T47D (cell line): Measurements from ENCODE around the gene TNXB.
"Not testable (repeated sequence)": the region's sequence is repeated elsewhere in the genome, so short reads cannot be mapped to it uniquely, and the experiment has no call there.

Source experiments
- DNase-seq, 2 experiments: peaks; one replicate each; pipeline versions ENCODE4 v3.0.0 to v3.0.0-alpha.2; 2011 to 2012; ENCODE audit warnings: low read depth in 1 of 2, low spot score in 1 of 2
- JUND ChIP-seq: IDR thresholded peaks from 2 replicates; pipeline ENCODE4 v1.6.1; 2012; ENCODE audit warnings: low read depth
- in situ Hi-C: cut with HindIII; loops from 2 replicates; pipeline ENCODE4 v1.10.0; 2016; ENCODE audit warnings: low sequenced_read_pairs, low pct_unique_long_range_greater_than_20kb

Gene TNXB

GRCh38 chr6:32047855-32048766 is 61.0 kb downstream of the TNXB start:
- peak; percentile 56 to 75 for DNase-seq
- in situ Hi-C loops = no loop called here
- no peak for TF ChIP-seq JUND

DNA sequence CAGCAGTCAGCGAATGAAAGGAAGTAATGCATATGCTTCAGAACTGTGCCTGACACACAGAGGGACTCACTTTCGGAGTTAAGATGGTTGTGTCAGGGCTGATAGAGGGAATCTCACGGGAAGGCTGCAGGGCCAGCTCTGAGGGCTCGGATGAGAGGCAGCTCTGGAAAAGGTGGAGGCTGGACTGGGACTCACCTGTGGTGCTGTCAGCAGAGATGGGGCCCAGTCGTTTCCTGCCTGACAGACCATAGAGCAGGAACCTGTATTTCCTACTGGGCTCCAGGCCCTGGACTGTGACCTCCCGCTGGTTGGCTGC is 61.6 kb downstream of the TNXB start:
- no peak for TF ChIP-seq JUND
- no peak for DNase-seq

GRCh38 chr6:32047084-32047478 is 62.1 kb downstream of the TNXB start:
- in situ Hi-C loops = no loop called here
- no peak for DNase-seq
- TF ChIP-seq JUND = no peak

More for the DNA sequence above, 61.6 kb downstream of the TNXB start:
- in situ Hi-C loops = no loop called here

DNA sequence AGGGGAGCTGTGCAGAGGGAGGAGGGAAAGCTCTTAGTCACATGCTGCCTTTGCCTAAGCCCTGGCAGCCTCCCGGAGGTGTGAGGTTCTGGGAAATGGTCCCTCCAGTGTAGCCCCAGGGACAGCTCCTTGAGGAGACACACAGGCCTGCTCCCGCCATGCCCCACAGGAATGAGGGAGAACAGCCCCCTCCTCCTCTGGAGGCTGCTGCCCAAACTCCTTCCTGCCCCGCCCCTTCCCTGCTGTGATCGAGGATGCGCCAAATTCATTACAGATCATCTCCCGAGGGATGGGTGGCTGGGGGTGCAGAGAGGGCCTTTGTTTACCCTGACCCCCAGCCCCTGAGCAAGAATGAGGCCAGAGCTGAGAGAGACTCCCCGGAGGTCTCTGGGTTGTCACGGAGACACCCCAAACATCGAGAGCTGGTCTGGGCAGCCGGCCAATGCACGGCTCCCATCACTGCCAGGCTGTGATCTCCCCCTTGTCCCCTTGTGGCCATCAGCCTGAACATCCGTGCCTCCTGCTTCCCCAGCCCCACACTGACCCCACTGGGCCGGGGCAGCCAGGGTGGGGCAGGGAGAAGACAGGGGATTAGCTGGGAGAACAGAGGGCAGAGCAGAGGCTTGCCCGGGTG is 62.6 kb downstream of the TNXB start:
- no peak for DNase-seq
- in situ Hi-C loops = no loop called here
- no peak for TF ChIP-seq JUND

- DNase-seq = no peak
- in situ Hi-C loops = no loop called here
- no peak for TF ChIP-seq JUND
Observed at GRCh38 chr6:32045811-32046449, 63.2 kb downstream of the TNXB start.

DNA sequence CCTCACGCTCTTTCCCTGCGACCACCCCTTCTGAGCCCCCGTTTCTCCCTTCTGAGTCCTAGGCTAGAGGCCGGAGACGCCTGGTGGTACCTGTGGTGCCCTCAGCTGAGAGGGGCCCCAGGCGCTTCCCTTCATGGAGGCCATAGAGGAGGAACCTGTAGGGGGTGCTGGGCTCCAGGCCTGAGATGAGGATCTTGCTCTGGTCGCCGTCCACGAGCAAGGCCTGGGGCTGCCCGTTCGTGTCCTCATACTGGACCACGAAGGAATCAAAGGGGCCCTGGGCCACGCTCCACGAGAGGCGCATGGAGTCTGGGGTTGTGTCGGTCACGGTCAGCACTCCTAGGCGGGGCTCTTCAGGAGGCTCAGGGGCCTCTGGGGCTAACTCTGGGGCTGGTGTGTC is 64.2 kb downstream of the TNXB start:
- in situ Hi-C loops, DNase-seq: not testable (repeated sequence)

- in situ Hi-C loops, DNase-seq: not testable (repeated sequence)
Observed at GRCh38 chr6:32043589-32044380, 65.4 kb downstream of the TNXB start.

GRCh38 chr6:32042276-32042675 is 66.9 kb downstream of the TNXB start:
- in situ Hi-C loops, DNase-seq: not testable (repeated sequence)

DNA sequence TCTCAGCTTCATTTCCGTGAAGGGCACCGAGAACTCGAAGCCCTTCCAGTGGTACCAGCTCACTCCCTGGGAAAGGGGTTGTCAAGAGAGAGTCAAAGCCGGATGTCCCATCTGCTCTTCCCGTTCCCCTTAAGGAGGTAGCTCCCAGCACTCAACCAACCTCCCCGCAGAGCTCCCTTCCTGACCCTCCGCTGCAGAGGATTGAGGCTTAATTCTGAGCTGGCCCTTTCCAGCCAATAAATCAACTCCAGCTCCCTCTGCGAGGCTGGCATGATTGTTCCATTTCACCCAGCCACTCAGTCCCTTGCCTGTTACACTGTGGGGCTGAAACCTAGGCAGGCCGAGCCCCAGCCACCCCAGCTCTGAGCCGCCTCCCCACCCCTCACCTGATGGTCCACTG is 67.8 kb downstream of the TNXB start:
- in situ Hi-C loops, DNase-seq: not testable (repeated sequence)

- DNase-seq, in situ Hi-C loops: not testable (repeated sequence)
Observed at GRCh38 chr6:32041050-32041321, 68.2 kb downstream of the TNXB start.

- in situ Hi-C loops, DNase-seq: not testable (repeated sequence)
Observed at GRCh38 chr6:32040299-32041049, 68.7 kb downstream of the TNXB start.

GRCh38 chr6:32039321-32040274 is 69.5 kb downstream of the TNXB start:
- DNase-seq, in situ Hi-C loops: not testable (repeated sequence)

DNA sequence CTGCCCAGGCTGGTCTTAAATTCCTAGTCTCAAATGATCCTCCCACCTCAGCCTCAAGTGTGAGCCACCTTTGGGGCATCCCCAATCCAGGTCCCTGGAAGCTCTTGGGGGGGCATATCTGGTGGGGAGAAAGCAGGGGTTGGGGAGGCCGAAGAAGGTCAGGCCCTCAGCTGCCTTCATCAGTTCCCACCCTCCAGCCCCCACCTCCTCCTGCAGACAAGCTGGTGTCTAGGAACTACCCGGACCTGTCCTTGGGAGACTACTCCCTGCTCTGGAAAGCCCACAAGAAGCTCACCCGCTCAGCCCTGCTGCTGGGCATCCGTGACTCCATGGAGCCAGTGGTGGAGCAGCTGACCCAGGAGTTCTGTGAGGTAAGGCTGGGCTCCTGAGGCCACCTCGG is 70.3 kb downstream of the TNXB start:
- in situ Hi-C loops, DNase-seq: not testable (repeated sequence)

DNA sequence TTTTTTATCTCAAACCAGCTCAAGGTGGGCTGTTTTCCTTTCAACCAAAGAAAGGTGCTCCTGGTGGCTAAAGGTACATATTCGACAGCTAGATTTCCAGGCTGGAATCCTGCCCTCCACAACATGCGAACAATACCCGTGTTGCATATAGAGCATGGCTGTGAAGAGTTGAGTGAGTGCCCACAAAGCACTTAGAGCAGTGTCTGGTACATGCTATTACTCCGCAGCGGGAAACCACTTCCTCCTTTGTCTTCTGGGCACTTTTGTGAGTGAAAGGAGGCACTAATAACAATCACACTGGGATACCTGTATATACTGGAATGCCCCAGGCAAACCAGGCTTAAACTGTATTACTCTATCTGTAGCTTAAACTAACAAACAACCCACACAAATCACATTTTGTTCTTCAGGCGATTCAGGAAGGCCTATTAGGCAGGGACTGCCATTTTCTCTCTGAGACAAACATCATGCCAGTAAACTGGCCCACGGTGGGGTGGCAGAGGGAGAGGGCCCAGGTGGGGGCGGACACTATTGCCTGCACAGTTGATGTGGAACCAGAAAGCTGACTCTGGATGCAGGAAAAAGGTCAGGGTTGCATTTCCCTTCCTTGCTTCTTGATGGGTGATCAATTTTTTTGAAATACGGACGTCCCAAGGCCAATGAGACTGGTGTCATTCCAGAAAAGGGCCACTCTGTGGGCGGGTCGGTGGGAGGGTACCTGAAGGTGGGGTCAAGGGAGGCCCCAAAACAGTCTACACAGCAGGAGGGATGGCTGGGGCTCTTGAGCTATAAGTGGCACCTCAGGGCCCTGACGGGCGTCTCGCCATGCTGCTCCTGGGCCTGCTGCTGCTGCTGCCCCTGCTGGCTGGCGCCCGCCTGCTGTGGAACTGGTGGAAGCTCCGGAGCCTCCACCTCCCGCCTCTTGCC is 71.3 kb downstream of the TNXB start, which contains the start of gene CYP21A2:
TSS of gene CYP21A2 (plus strand) at position 818 of the 927 bp plus-strand sequence. CDS start at position 826, 8 bp downstream.
- DNase-seq, in situ Hi-C loops: not testable (repeated sequence)

DNA sequence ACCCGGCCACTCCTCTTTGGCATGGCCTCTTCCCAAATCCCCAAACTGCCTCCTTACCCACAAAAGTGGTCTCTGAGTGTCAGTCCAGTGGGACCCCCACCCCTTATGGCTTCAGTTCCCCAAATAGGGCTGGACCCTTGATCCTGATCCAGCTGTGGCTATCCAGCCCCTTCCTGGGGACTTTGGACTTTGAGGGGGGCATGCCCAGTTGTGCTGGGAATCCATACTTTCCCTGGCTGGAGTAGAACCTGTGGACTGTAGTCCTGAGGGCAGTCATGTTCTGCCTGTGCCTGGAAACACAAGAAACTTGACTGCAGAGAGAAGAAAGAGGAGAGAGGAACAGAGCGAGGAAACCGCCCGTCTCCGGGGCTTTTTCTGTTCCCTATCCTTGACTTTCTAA is 72.0 kb downstream of the TNXB start:
- in situ Hi-C loops, DNase-seq: not testable (repeated sequence)
